HG03025 (cell line): ENCODE measurements around the gene SPTBN2.

Experiments used
- ATAC-seq: cut with Tn5 transposase; IDR thresholded peaks from one replicate; pipeline ENCODE4 v1.9.1; 2021; ENCODE audit warnings: mild to moderate bottlenecking, moderate library complexity; ENCODE audit not compliant: unreplicated experiment, low FRiP score

The SPTBN2 gene

GRCh38 chr11:66686801-66687750 is 41.9 kb downstream of the SPTBN2 start:
- ATAC-seq = no peak

DNA sequence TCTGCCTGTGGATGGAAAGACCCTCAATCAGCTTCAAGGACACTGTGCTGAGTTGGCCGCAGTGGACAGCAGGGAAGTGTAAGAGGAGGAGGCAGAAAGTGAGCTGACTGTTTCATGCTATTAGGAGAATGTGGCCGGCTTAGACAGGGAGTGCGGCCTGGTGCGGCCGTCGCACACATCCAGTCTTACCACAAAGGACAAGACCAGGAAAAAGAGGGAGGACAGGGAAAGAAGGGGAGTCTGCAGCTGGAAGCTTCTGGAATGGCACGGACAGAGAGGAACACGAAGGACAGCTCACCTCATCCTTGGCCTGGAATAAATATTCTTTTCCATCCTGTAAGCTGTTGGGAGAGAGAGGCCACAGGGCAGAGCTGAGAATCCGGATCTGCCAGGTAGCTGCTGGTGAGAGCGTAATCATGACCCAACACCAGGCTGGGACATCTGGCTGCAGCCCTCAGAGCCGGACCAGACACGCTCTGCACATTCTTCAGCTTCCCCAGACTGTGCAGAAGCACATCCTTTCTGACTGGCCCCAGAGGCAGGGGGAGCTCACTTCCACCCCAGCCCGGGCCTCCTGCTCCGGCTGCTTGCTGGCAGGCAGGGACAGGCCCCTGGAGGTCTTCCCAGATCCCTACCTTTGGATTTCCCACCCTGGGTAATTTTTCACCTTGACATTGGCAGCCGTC is 42.8 kb downstream of the SPTBN2 start:
- ATAC-seq = no peak

- no peak for ATAC-seq
These were observed 43.5 kb downstream of the SPTBN2 start for GRCh38 chr11:66685276-66686099.

DNA sequence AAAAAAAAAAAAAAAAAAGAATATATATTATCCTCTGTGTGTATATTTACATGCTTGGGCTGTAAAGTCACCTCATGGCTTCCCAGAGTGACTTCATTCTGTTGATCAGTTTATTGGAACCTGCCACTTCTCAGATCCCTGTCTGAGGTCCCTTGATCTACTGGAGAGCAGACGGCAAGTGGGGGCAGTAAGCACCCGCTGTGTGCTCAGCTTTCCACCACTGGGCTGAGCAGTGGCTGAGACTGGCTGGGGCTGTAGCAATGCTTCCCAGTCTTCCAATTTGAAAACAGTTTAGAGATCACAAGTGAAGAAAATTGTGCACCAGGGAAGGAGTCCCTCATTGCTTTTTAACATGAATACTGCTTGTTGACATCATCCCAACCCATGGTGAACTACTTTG is 44.4 kb downstream of the SPTBN2 start:
- no peak for ATAC-seq

- ATAC-seq = no peak
These were observed 45.1 kb downstream of the SPTBN2 start for GRCh38 chr11:66683877-66684276.

GRCh38 chr11:66680966-66681645 is 47.9 kb downstream of the SPTBN2 start:
- ATAC-seq = no peak

DNA sequence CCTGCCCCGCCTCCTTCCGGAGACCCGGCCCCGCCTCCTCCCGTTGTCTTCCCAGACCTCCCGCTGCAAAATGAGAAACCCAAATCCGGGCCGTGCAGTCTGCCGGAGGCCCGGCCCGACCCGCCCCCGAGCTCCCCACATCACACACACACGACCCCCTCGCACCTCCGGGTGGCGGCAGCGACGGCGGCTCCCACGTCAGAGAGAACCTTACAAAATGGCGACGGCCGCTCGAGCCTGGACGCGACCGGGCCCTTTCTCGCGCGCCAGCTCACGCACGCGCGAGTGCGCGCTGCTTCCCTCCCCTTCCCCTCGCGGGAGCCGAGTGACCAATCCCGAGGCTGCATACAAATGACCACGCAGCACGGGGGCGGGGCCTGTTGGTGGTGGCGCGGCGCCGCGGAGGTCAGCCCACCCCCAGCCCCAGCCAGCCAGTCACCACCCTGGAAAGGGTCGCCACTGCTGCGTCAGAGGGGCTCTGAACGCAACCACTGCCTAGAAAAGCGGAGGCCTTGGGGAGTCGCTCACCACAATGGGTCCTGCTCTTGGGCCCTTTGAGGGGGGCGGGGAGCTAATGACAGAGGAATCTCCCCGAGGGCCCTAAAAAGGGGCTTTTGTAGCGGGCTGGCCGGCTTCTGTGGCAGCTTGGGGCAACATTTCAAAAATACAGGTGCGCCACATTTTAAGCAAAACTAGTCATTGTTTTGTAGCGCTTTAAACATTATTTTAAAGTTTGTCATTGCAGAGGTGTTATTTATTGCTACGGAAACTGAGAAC is 51.2 kb downstream of the SPTBN2 start, which contains the start of gene RBM4B:
Gene RBM4B, minus strand, starts transcription at position 289 of the 777 bp plus-strand sequence. CDS start 808 bp downstream, outside the sequence.
- ATAC-seq = peak; percentile 86

DNA sequence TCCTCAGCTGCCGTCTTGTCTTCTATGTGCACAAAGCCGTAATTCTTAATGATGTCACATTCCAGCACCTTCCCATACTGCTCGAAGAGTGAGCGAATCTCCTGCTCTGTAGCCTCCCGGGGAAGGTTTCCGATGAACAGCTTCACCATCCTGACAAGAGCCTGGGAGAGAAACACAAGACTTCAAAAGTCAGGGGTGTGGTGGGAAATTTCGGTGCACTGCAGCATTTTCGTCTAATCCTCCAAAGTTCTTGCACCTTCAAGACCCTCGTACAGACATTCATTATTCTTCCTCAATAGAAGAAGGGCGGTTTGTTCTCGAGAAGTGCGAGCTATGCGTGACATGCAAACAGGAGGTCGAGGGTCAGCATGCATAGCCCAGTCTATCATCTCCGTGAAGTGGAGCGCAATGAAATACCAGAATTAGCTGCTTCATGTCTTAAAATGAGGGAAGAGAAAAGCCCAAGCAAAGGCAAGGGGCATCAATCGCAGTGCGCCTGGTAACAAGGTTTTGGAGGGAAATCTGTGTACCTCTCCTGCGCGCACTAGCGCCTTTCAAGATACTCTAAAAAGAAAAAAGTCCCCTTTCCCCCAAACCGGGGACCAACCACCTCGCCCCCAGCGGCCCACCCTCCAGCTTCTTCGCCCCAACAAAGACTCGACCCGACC is 52.0 kb downstream of the SPTBN2 start:
- ATAC-seq = no peak

- no peak for ATAC-seq
These were observed 52.6 kb downstream of the SPTBN2 start for GRCh38 chr11:66676282-66676919.

DNA sequence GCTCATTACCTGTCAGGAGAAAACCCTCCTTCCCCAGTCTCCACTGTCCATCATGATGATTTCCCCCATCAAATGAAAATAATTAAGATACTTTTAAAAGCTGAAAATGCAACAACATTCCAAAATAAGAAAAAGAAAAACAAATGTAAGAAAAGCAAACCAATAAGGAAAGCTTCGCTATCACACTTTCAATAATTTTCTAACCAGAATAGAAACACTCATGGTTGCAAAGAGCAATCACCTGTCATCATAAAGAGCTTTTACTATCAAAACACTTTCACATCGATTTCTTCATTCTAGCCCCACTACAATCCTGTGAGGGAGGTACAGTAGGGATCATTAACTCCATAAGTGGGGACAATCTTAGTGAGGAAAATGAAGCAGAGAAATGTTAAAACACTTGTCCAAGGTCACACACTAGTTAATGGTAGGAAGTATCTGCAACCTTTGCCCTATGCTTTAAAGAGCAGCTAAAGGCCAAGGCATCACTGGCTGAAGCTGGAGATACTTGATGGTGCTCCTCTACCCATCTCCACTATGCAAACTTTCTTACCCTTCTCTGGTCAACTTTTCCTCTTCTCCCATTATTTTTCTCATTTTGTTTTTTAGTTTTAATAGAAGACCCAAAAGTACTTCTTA is 53.9 kb downstream of the SPTBN2 start:
- ATAC-seq = no peak

DNA sequence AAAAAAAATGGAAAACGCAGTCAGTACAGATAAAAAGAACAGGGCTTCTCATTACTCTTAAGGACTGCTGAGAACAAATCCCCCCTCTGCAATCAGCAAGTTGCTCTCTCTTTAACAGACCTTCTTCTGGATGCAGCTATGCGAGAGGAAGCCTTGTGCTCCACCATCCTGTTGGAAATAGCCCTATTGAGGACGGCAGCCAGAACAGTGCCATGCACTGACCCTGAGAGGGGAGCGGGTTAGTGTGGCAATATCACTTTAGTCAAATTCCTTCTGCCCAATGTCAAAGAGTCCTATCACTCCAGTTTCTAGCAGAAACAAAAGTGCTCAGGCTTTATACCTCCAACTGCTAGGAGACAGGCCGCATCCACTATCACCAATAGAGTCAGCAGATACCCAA is 58.2 kb downstream of the SPTBN2 start:
- ATAC-seq = no peak

GRCh38 chr11:66665369-66665768 is 63.6 kb downstream of the SPTBN2 start:
- no peak for ATAC-seq

GRCh38 chr11:66663741-66664296 is 65.2 kb downstream of the SPTBN2 start:
- ATAC-seq = no peak

GRCh38 chr11:66659763-66660162 is 69.3 kb downstream of the SPTBN2 start:
- ATAC-seq = no peak

- ATAC-seq = no peak
These were observed 75.9 kb downstream of the SPTBN2 start for GRCh38 chr11:66653123-66653522.

GRCh38 chr11:66652651-66653050 is 76.4 kb downstream of the SPTBN2 start:
- ATAC-seq = no peak

- ATAC-seq = no peak
These were observed 78.0 kb downstream of the SPTBN2 start for GRCh38 chr11:66651016-66651415.

GRCh38 chr11:66649903-66650302 is 79.1 kb downstream of the SPTBN2 start:
- no peak for ATAC-seq
